Gastrocnemius medialis (tissue), 4 donors: ENCODE data around the gene TDRD3. TPM values are rescaled to one million over a fixed set of nuclear protein-coding genes. Genes with fewer than 3 reads are reported as not detected.

Experiments
- ATAC-seq, 2 donors: fragments of 150-250 bp; one replicate each; pipeline ENCODE4 v1.9.1; 2016
- DNase-seq, 2 donors: peaks; one replicate each; pipeline ENCODE4 v3.0.0-alpha.2; 2019
- H3K27ac ChIP-seq, 4 donors: fragments of 200-600 bp; sonication (generic); 1 replicate in 1 of 4; 2 replicates in 3 of 4; pipeline ENCODE4 v1.5.1; 2016 to 2018; ENCODE audit warnings: mild to moderate bottlenecking in 2 of 4, moderate library complexity in 1 of 4
- H3K27me3 ChIP-seq, 3 donors: fragments of 200-600 bp; sonication (generic) in 2 of 3; 1 replicate in 1 of 3; 2 replicates in 2 of 3; pipeline versions ENCODE4 v1.5.1 to v1.6.0; 2016 to 2019; ENCODE audit warnings: mild to moderate bottlenecking in 1 of 3, moderate library complexity in 1 of 3
- H3K36me3 ChIP-seq, 2 donors: fragments of 200-600 bp; sonication (generic) in 1 of 2; one replicate each; pipeline ENCODE4 v1.5.1; 2017 to 2018
- H3K4me1 ChIP-seq, 2 donors: fragments of 200-600 bp; sonication (generic) in 1 of 2; one replicate each; pipeline ENCODE4 v1.5.1; 2016 to 2017; ENCODE audit warnings: mild to moderate bottlenecking in 2 of 2
- H3K4me3 ChIP-seq, 4 donors: fragments of 200-600 bp; sonication (generic) in 3 of 4; 1 replicate in 1 of 4; 2 replicates in 3 of 4; pipeline ENCODE4 v1.5.1; 2016 to 2019; ENCODE audit warnings: mild to moderate bottlenecking in 2 of 4
- H3K9me3 ChIP-seq, 3 donors: fragments of 200-600 bp; sonication (generic) in 2 of 3; 1 replicate in 1 of 3; 2 replicates in 2 of 3; pipeline ENCODE4 v1.5.1; 2016 to 2019
- POLR2A ChIP-seq, 2 donors: fragments of 450-650 bp; IDR thresholded peaks; one replicate each; pipeline ENCODE4 v1.6.1; 2017; ENCODE audit warnings: antibody characterized with exemption in 2 of 2, mild to moderate bottlenecking in 2 of 2, moderate library complexity in 2 of 2
- in situ Hi-C, 4 donors: fragments of 200-750 bp; cut with MboI; loops; one replicate each; pipeline versions ENCODE4 v1.15.0 to v1.8.0; 2017; ENCODE audit warnings: low sequenced_read_pairs in 4 of 4
- intact Hi-C: fragments of 100-400 bp; cut with DNase I; formaldehyde crosslinking; loops from one replicate; pipeline ENCODE4 v1.15.1; 2023; ENCODE audit warnings: low total_unique reads
- total RNA-seq, 4 donors: library from RNA; depleted of rRNA; stranded (reverse); fragments of >200 nt; gene quantifications; one replicate each; pipeline versions ENCODE4 v1.1.0 to v1.2.3, GENCODE V29; 2016
- TF ChIP-seq, protein P1 (sequence below), 5 experiments: fragments of 450-650 bp in 3 of 5; fragments of 200-600 bp in 2 of 5; sonication (generic) in 2 of 5; IDR thresholded peaks in 4 of 5; conservative IDR thresholded peaks in 1 of 5; 1 replicate in 4 of 5; 2 replicates in 1 of 5; pipeline ENCODE4 v1.5.1; 2016 to 2019; ENCODE audit warnings: antibody characterized with exemption in 5 of 5, mild to moderate bottlenecking in 3 of 5, moderate library complexity in 3 of 5

Gene TDRD3
- total RNA-seq, 4 donors from 2014 or later = 13.1 to 37.8 (median 17.7) TPM

DNA sequence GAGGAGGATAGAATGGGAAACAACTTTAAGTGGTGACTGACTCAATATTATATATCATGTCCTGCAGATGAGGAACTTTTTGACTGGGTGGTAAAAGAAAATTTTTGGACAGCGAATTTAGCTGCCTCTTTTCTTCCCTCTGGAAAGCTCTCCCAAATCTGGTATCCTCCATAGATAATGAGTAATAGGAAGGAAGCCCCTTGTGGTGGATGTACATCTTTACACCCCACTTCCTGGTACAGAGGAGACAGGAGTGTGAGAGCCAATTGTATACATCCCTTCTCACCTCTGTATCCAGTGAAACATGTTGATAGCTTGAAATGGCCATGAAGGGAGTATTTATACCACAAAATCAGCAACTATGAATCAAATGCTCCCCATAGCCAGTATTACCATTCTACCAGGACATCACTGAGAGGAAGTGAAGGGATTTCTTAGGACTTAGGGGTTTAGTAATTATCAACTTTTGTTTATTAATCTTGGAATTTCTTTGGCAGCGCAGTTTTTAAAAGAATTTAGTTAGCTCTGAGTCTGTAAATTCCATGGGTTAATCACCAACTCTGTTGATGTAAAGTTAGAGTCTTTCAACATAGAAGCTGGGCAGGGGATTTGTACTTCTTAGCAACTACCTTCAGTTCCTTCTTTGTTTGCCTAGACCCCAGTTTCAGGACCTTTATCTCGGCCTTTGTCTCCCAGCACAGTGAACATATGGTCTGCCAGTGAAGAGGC lies 17.0 kb upstream of the TDRD3 start:
- no peaks in the 10 kb centered on the region for H3K4me1 ChIP-seq
- ATAC-seq (no peak), DNase-seq (no peak)
- H3K27me3 ChIP-seq = no peaks in the 10 kb centered on the region
- in situ Hi-C loops = loop anchor here in 2 of 4 donors (25.0 kb wide), 1 partner anchor 218 kb away; the partner anchor contains the start of gene DIAPH3 (in 2 of the 2)
- H3K27ac ChIP-seq = no peak overlapping the region
- intact Hi-C loops = no loop called here
- no peak overlapping the region for H3K4me3 ChIP-seq
- H3K36me3 ChIP-seq = no peaks in the 10 kb centered on the region
- no peaks in the 10 kb centered on the region for H3K9me3 ChIP-seq
- no peak for TF ChIP-seq POLR2A (IDR thresholded peaks at IDR 0.05)

GRCh38 chr13:60384911-60385310 lies 12.1 kb upstream of the TDRD3 start:
- H3K36me3 ChIP-seq = no peaks in the 10 kb centered on the region
- no peaks in the 10 kb centered on the region for H3K27me3 ChIP-seq
- H3K4me1 ChIP-seq = no peaks in the 10 kb centered on the region
- in situ Hi-C loops = loop anchor here in 2 of 4 donors (25.0 kb wide), 1 partner anchor 223 kb away; the partner anchor contains the start of gene DIAPH3 (in 2 of the 2)
- no peaks in the 10 kb centered on the region for H3K9me3 ChIP-seq
- TF ChIP-seq, protein P1, sequence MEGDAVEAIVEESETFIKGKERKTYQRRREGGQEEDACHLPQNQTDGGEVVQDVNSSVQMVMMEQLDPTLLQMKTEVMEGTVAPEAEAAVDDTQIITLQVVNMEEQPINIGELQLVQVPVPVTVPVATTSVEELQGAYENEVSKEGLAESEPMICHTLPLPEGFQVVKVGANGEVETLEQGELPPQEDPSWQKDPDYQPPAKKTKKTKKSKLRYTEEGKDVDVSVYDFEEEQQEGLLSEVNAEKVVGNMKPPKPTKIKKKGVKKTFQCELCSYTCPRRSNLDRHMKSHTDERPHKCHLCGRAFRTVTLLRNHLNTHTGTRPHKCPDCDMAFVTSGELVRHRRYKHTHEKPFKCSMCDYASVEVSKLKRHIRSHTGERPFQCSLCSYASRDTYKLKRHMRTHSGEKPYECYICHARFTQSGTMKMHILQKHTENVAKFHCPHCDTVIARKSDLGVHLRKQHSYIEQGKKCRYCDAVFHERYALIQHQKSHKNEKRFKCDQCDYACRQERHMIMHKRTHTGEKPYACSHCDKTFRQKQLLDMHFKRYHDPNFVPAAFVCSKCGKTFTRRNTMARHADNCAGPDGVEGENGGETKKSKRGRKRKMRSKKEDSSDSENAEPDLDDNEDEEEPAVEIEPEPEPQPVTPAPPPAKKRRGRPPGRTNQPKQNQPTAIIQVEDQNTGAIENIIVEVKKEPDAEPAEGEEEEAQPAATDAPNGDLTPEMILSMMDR (IDR thresholded peaks at IDR 0.05 in 4 of 5, conservative IDR thresholded peaks at IDR 0.05 in 1 of 5) = no peak
- TF ChIP-seq POLR2A (IDR thresholded peaks at IDR 0.05) = no peak
- H3K4me3 ChIP-seq = no peak overlapping the region
- no peak for DNase-seq
- intact Hi-C loops = no loop called here
- no peak for ATAC-seq
- no peak overlapping the region for H3K27ac ChIP-seq

DNA sequence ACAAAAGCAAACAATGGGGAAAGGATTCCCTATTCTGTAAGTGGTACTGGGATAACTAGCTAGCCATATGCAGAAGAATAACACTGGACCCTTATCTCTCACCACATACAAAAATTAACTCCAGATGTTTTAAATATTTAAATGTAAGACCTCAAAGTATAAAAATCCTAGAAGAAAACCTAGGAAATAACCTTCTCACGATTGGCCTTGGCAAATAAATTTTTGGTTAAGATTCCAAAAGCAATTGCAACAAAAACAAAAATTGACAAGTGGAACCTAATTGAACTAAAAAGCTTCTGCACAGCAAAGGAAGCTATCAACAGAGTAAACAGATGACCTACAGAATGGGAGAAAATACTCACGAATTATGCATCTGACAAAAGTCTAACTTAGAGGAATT lies 10.8 kb upstream of the TDRD3 start:
- in situ Hi-C loops = loop anchor here in 2 of 4 donors (25.0 kb wide), 1 partner anchor 224 kb away; the partner anchor contains the start of gene DIAPH3 (in 2 of the 2)
- no peak for ATAC-seq
- TF ChIP-seq POLR2A (IDR thresholded peaks at IDR 0.05) = no peak
- TF ChIP-seq, protein P1 (IDR thresholded peaks at IDR 0.05 in 4 of 5, conservative IDR thresholded peaks at IDR 0.05 in 1 of 5) = no peak

GRCh38 chr13:60392131-60392530 lies 4.9 kb upstream of the TDRD3 start:
- no peaks in the 10 kb centered on the region for H3K9me3 ChIP-seq
- in situ Hi-C loops = loop anchor here in 3 of 4 donors (10.0 to 25.0 kb wide), 2 partner anchors 227 to 230 kb away; partner anchors contain the start of gene DIAPH3 (in 3 of the 3)
- TF ChIP-seq POLR2A (IDR thresholded peaks at IDR 0.05) = no peak
- TF ChIP-seq, protein P1 (IDR thresholded peaks at IDR 0.05 in 4 of 5, conservative IDR thresholded peaks at IDR 0.05 in 1 of 5) = no peak
- no peak for DNase-seq
- no peak overlapping the region for H3K27ac ChIP-seq
- no peaks in the 10 kb centered on the region for H3K27me3 ChIP-seq
- peaks cover 0 to 6% of the 10 kb centered on the region in 2 donors for H3K4me1 ChIP-seq
- intact Hi-C loops = no loop called here
- no peak overlapping the region for H3K4me3 ChIP-seq
- ATAC-seq = no peak
- H3K36me3 ChIP-seq = no peaks in the 10 kb centered on the region

More for the DNA sequence above, 10.8 kb upstream of the TDRD3 start:
- Histone ChIP-seq H3K4me3 (no peak overlapping the region), H3K27me3 (no peaks in the 10 kb centered on the region), H3K36me3 (no peaks in the 10 kb centered on the region), H3K4me1 (no peaks in the 10 kb centered on the region), H3K9me3 (no peaks in the 10 kb centered on the region), H3K27ac (no peak overlapping the region)
- intact Hi-C loops = no loop called here
- DNase-seq = no peak
